HG02870 (cell line): ENCODE data around the gene CAPZA1.
"Not testable (repeated sequence)": the region's sequence is repeated elsewhere in the genome, so short reads cannot be mapped to it uniquely, and the experiment has no call there.

Experiments used
- ATAC-seq: cut with Tn5 transposase; IDR thresholded peaks from one replicate; pipeline ENCODE4 v1.9.1; 2021; ENCODE audit warnings: mild to moderate bottlenecking, moderate library complexity; ENCODE audit not compliant: unreplicated experiment

Gene CAPZA1

DNA sequence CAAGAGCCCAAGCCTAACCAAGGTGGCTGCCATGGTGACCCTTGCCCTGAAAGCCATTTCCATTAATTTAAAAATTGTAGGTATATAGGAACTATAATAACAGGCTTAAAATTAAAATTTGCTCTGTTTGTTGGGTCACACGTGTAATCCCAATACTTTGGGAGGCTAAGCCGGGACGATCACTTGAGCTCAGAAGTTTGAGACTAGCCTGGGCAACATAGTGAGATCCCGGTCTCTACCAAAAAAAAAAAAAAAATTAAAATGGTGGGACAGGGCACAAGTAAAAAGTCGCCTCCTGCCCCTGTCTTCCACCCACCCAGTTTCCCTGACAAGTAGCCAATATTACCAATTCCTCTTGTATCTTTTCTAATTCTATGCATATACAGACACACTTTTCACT, 6.6 kb downstream of the CAPZA1 start:
- no peak for ATAC-seq

DNA sequence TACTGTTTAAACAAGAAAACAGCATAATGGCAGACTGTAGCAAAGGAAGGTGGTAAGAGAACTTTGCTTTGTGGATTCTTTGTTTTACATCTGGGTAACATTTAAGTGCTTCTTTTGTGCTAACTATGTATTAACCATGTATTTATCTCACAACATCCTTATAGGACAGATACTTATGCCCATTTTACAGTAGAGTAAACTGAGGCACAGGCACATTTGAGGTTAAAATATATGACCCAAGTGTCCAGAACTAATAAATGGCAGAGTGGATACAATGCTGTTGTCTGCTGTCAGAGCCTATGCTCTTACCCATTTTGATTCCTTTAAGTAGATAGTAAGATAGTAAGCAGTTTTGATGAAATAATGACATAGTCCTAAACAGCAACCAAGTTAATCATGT, 7.3 kb downstream of the CAPZA1 start:
- no peak for ATAC-seq

GRCh38 chr1:112628516-112628915, 8.9 kb downstream of the CAPZA1 start:
- no peak for ATAC-seq

DNA sequence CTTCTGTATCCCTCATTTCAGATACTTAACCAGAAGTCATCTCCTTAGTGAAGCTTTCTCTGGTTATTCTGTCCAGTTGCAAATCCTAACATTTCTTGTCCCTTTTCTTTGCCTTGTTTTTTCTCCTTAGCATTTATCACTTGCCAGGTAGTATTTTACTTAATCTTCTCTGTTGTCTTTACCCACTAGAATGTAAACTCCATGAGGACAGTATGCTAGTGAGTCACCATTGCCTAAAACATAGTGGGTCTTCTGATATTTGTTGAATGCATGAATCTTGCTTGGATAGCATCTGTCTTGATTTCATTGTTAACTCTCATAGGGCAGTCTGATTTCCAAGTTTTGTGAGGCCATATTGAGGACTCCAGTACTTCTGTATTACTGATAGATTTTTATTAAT, 9.6 kb downstream of the CAPZA1 start:
- no peak for ATAC-seq

DNA sequence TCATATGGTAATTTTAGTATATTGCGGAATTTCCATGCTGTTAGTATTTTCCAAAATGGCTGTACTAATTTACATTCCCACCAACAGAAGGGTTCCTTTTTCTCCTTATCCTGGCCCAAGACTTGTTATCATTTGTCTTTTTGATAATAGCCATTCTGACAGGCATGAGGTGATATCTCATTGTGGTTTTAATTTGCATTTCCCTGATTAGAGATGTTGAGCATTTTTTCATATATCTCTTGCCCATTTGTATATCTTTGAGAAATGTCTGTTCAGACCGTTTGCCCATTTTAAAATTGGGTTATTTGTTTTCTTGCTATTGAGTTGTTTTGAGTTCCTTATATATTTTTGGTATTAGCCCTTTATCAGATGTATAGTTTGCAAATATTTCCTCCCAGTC, 14.0 kb downstream of the CAPZA1 start:
- ATAC-seq = no peak

- ATAC-seq = no peak
Measured at GRCh38 chr1:112634367-112634766, 14.7 kb downstream of the CAPZA1 start.

- no peak for ATAC-seq
Measured at GRCh38 chr1:112636056-112636455, 16.4 kb downstream of the CAPZA1 start.

DNA sequence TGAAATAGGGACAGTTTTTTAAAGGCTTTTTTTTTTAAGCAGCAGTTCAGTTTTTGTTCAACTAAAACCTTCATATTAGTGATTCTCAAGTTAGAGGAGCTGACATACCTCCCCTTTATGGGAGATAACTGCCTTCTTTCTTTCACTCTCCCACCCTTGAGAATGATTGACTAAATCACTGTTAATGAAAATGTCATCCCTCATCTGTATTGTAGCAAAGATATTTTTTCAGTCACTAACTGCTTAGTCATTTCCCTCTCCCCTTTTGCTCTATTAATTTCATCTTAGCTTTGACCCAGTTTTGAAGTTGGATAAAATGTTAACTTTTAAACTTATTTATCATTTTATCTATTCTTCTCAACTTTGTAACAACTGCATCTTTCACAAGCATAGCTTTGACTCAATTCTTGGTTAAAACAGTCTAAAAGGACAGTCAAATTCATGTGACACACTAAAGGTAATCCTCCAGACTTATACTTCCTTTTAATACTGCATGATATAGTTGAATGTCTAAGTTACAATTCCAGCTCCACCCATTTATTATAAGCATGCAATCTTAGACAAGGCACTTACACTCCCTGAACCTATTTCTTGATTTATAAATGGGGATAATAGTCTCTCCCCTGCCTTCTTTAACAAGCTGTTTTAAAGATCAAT, 17.1 kb downstream of the CAPZA1 start:
- ATAC-seq = no peak

GRCh38 chr1:112637254-112638109, 17.9 kb downstream of the CAPZA1 start:
- ATAC-seq = no peak

DNA sequence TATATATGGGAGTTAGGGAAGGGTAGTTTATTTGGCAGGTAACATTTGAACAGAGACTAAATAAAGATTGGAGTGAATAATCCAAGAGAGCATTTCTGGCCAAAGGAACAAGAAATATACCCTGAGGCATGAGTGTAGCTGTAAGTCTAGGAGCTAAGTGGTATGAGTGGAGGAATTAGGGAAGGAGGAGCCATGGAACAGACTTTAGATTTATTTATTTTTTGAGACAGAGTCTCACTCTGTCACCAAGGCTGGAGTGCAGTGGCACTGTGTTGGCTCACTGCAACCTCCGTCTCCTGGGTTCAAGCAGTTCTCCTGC, 18.4 kb downstream of the CAPZA1 start:
- no peak for ATAC-seq

GRCh38 chr1:112640437-112640836, 20.8 kb downstream of the CAPZA1 start:
- ATAC-seq = not testable (repeated sequence)

- no peak for ATAC-seq
Measured at GRCh38 chr1:112643080-112643479, 23.4 kb downstream of the CAPZA1 start.

- no peak for ATAC-seq
Measured at GRCh38 chr1:112646225-112646624, 26.6 kb downstream of the CAPZA1 start.

DNA sequence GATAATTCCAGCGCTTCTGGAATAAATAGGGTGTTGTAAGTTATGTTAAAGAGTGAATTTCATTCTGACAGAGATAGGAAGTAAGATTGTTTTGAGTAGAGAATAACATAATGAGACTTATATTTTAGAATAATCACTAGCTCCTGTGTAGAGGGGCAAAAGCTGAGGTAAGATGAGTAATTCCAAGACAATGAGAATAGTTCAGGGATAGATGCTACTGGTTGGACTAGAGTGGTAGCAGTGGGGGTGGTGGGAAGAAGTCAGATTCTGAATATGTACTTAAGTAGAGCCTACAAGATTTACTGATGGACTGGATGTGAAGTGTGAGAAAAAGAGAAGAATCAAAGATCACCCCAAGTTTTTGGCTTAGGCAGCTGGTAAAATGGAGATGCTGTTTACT, 31.6 kb downstream of the CAPZA1 start:
- no peak for ATAC-seq

DNA sequence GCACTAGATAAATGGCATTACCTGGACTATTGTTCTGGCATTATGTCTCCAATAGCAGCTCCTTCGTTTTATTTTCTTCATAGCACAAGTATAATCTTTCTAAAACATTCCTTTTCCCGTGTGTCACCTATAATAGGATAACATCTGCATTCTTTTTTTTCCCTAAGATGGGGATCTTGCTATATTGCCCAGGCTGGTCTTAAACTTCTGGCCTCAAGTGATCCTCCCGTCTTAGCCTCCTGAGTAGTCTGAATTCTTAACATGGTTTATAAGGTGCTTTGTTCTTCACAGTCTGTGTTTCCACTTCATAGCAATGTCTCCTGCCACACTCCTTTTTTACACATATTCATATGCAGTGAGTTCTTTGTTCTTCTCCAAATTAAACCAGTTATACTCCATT, 46.2 kb downstream of the CAPZA1 start:
- ATAC-seq = no peak

- no peak for ATAC-seq
Measured at GRCh38 chr1:112666946-112667345, 47.3 kb downstream of the CAPZA1 start.

GRCh38 chr1:112672009-112672408, 52.4 kb downstream of the CAPZA1 start:
- no peak for ATAC-seq

DNA sequence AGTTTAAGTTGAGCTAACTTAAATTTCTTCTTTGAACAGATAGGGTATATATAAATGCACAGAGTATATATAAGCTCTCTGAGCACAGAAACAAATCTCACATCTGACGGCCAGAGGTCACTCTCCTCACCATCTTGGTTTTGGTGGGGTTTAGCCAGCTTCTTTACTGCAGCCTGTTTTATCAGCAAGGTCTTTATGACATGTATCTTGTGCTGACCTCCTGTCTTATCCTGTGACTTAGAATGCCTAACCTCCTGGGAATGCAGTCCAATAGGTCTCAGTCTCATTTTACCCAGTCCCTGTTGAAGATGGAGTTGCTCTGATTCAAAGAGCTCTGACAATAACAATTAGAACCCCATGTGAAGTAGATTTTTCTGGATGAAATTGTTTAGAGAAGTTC, 53.2 kb downstream of the CAPZA1 start:
- no peak for ATAC-seq

- peak; percentile 2 for ATAC-seq
Measured at GRCh38 chr1:112673592-112674439, 54.2 kb downstream of the CAPZA1 start.

DNA sequence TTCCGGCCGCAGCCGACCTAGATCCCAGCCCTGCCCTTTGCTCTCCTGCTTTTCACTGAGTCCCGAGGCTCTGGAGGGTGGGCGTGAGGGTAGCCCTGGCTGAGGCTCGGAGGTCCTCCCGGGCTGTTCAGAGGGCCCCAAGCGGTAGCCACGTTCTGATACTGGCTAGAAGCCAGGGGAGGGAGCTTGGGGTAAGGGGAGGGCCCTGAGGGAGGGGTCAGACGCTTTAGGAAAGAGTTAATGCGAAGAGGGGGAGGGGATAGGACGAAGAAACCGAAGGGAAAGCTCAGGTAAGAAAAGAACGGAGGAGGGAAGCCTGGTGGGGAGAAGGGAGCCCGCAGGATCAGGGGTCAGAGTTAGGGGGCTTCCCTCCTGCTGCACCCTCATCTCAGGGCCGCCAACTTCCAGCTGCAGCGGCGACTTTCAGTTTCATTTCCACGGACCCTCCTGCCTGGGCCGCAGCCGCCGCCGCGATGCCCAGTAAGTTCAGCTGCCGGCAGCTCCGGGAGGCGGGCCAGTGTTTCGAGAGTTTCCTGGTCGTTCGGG, 54.9 kb downstream of the CAPZA1 start, which contains the start of gene MOV10:
Gene MOV10, plus strand, starts transcription at position 220 of the 546 bp plus-strand sequence. Its CDS starts 254 bp downstream, at position 474.
- ATAC-seq = peak; percentile 58
